ENCODE data around the gene PLEKHA7.
"Not testable (repeated sequence)": the region's sequence is repeated elsewhere in the genome, so short reads cannot be mapped to it uniquely, and the experiment has no call there.

PLEKHA7 gene

GRCh38 chr11:17005646-17006045 is 8.6 kb downstream of the PLEKHA7 start:
- no peak for DNase-seq (ENCODE audit: low read depth)
- H3K4me3 ChIP-seq (replicated peaks; ENCODE audit: low read depth, low read length) = no peak overlapping the region
- TF ChIP-seq CTCF (IDR thresholded peaks at IDR 0.05; ENCODE audit: low read length, missing control alignments) = no peak

DNA sequence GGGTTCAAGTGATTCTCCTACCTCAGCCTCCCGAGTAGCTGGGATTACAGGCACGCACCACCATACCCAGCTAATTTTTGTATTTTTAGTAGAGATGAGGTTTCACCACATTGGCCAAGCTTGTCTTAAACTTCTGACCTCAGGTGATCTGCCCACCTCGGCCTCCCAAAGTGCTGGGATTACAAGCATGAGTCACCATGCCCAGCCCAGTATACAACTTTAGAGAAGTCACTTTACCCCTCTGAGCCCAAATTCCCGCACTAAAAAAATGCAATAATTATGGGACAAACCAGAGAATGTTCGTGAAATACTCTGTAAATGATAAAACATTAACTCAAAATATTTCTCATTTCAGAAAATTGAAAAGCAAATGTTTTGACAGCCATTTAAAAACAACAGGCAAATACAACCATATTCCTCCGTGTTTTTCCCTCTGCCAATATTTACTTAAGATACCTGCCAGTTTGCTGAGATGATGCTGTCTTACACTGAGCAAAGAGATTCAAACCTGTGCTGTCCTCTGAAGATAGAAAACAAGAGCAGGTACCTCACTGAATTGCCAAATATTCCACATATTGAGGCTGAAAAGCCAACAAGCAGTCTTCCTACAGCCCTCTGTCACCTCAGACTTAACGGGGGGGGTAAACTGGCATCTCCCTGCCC is 9.6 kb downstream of the PLEKHA7 start:
- no peak for DNase-seq (ENCODE audit: low read depth)
- TF ChIP-seq CTCF (IDR thresholded peaks at IDR 0.05; ENCODE audit: low read length, missing control alignments) = no peak
- H3K4me3 ChIP-seq (replicated peaks; ENCODE audit: low read depth, low read length) = no peak overlapping the region

DNA sequence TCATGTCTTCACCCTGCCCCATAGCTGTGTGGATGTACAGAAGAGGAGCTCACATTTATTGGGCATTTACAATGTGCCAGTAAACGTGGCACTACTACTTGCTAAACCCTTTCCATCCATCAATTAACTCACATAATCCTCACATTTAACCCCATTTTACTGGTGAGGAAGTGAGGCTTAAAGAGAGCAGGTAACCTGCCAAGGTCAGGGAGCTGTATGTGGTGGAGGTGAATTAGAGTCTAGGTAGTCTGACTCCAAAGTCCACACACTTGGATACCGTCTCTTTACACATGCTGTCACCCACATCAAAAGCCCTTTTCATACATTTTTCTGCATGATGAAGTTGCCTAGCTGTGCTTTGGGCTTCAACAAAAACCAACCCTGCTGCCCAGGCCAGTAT is 10.8 kb downstream of the PLEKHA7 start:
- DNase-seq (ENCODE audit: low read depth) = no peak
- no peak overlapping the region for H3K4me3 ChIP-seq (replicated peaks; ENCODE audit: low read depth, low read length)
- TF ChIP-seq CTCF (IDR thresholded peaks at IDR 0.05; ENCODE audit: low read length, missing control alignments) = no peak

DNA sequence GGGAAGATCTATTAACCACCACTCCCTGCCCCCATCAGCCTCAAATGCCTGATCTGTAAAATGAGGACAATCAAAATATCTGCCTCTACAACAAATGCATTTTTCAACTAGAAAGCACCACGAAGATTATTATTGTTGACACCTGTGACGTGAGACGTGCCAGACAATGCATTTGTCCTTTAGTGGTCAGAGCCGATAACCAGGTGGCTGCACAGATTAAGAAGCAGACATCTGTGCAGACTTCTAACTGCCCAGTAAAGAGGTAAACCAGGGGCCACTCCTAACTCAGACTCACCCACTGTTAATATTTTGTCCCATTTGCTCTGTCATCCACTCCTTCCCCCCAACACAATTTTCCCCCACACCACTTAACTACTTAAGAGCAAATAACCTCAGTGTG is 11.7 kb downstream of the PLEKHA7 start:
- no peak overlapping the region for H3K4me3 ChIP-seq (replicated peaks; ENCODE audit: low read depth, low read length)
- no peak for TF ChIP-seq CTCF (IDR thresholded peaks at IDR 0.05; ENCODE audit: low read length, missing control alignments)
- no peak for DNase-seq (ENCODE audit: low read depth)

DNA sequence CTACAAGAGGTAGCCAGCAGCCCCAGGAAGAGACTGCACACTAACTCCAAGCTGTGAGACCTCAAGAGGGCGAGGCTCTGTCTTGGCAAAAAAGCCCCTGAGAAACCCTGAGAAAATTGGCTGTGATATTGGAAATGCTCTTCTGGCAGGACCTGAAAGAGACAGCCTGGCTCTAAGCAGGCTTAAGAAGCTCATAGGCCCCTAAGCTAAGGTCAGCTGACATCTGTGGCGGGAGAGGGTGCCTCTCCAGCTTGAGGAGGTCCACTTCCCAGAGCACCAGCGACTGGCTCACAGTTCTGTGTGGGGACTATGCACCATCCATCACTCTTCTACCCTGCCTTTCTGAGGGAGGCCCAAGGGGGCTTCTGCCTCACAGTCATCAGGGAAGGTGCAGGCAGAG is 12.4 kb downstream of the PLEKHA7 start:
- no peak for TF ChIP-seq CTCF (IDR thresholded peaks at IDR 0.05; ENCODE audit: low read length, missing control alignments)
- DNase-seq (ENCODE audit: low read depth) = no peak
- no peak overlapping the region for H3K4me3 ChIP-seq (replicated peaks; ENCODE audit: low read depth, low read length)

GRCh38 chr11:17000987-17001386 is 13.2 kb downstream of the PLEKHA7 start:
- DNase-seq (ENCODE audit: low read depth) = no peak
- H3K4me3 ChIP-seq (replicated peaks; ENCODE audit: low read depth, low read length) = no peak overlapping the region
- no peak for TF ChIP-seq CTCF (IDR thresholded peaks at IDR 0.05; ENCODE audit: low read length, missing control alignments)

DNA sequence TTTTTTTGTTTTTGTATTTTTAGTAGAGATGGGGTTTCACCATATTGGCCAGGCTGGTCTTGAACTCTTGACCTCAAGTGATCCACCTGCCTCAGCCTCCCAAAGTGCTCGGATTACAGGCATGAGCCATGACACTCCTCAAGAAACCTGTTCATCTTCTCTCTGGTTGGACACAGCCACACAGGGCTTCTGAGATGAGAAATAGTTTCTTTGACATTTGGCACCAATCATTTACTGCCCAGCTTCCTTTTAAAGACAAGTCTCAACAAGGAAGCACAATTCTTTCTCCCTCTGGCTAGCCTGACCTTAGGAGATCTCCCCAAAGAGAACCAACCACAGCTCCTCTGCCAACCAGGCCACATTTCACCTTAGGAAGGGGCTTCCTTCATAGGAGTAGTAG is 14.0 kb downstream of the PLEKHA7 start:
- H3K4me3 ChIP-seq (replicated peaks; ENCODE audit: low read depth, low read length); DNase-seq (ENCODE audit: low read depth): not testable (repeated sequence)
